A549 (cell line): ENCODE measurements around the gene LATS2. TPM values are rescaled to one million over a fixed set of nuclear protein-coding genes. Genes with fewer than 3 reads are reported as not detected.
A peak's percentile ranks its signal among the peaks of the same experiment; 100 is the strongest.

Experiments
- ATAC-seq, 2 experiments: fragments of 200-7000 bp in 1 of 2; fragments of >200 bp in 1 of 2; cut with Nextera tagmentation in 1 of 2; cut with Tn5 transposase in 1 of 2; 3 replicates each; pipeline versions ENCODE4 v1.8.0 to v1.9.1; 2018 to 2020; ENCODE audit warnings: mild to moderate bottlenecking in 1 of 2, moderate library complexity in 1 of 2
- CTCF ChIA-PET: fragments of 300-600 bp; sonication (Branson Sonifier 250); formaldehyde crosslinking; extraction: SDS; loops from one replicate; lab custom pipeline; 2021; ENCODE audit warnings: antibody characterized with exemption, inconsistent platforms; lab: Yijun Ruan, JAX
- POLR2A ChIA-PET: fragments of 350-600 bp; formaldehyde crosslinking; extraction: SDS; loops from one replicate; lab custom pipeline; 2021; ENCODE audit warnings: antibody characterized with exemption, inconsistent platforms; lab: Yijun Ruan, JAX
- DNase-seq, 2 experiments: peaks; one replicate each; pipeline versions ENCODE4 v3.0.0 to v3.0.0-alpha.2; 2011 to 2016; ENCODE audit warnings: low read depth in 1 of 2, low spot score in 1 of 2
- FAIRE-seq: peaks from 2 replicates; lab custom pipeline; 2011; peaks lifted over from hg19 to GRCh38; lab: Jason Lieb, UNC
- H3K27ac ChIP-seq, 2 experiments: fragments of >200 bp; sonication (Bioruptor Twin); formaldehyde crosslinking; 3 replicates each; pipeline ENCODE4 v1.5.1; 2016 to 2017
- H3K4me1 ChIP-seq: fragments of >200 bp; sonication (Bioruptor Twin); formaldehyde crosslinking; 3 replicates; pipeline ENCODE4 v1.6.1; 2016
- H3K4me2 ChIP-seq: fragments of >200 bp; sonication (Bioruptor Twin); formaldehyde crosslinking; 3 replicates; pipeline ENCODE4 v1.6.1; 2016
- H3K4me3 ChIP-seq: fragments of >200 bp; sonication (Bioruptor Twin); formaldehyde crosslinking; 3 replicates; pipeline ENCODE4 v1.5.1; 2016
- H3K9me3 ChIP-seq: fragments of >200 bp; sonication (Bioruptor Twin); formaldehyde crosslinking; 3 replicates; pipeline ENCODE4 v1.6.1; 2016
- CHD2 ChIP-seq: fragments of 150-350 bp; IDR thresholded peaks from 2 replicates; pipeline ENCODE4 v1.6.1; 2014; ENCODE audit warnings: low read length; ENCODE audit not compliant: partially characterized antibody
- EHMT2 ChIP-seq: fragments of 200-600 bp; sonication (generic); IDR thresholded peaks from 2 replicates; pipeline ENCODE4 v1.6.1; 2016; ENCODE audit warnings: antibody characterized with exemption, low read depth, mild to moderate bottlenecking, moderate library complexity
- EP300 ChIP-seq, 2 experiments: fragments of >200 bp; sonication (Bioruptor Twin); formaldehyde crosslinking; IDR thresholded peaks; 2 replicates in 1 of 2; 3 replicates in 1 of 2; pipeline ENCODE4 v1.6.1; 2016 to 2017
- FOSL2 ChIP-seq, 2 experiments: fragments of 450-650 bp in 1 of 2; fragments of >200 bp in 1 of 2; sonication (Bioruptor Twin) in 1 of 2; formaldehyde crosslinking; IDR thresholded peaks; 2 replicates each; pipeline versions ENCODE4 v1.5.0 to v1.6.1; 2016 to 2020; ENCODE audit warnings: mild to moderate bottlenecking in 1 of 2, moderate library complexity in 1 of 2
- HEYL ChIP-seq: fragments of 250-450 bp; sonication (Bioruptor Pico); IDR thresholded peaks from 2 replicates; pipeline ENCODE4 v1.8.0; 2021; ENCODE audit warnings: mild to moderate bottlenecking, moderate library complexity
- HOXA7 ChIP-seq: fragments of 250-450 bp; sonication (Bioruptor Pico); IDR thresholded peaks from 2 replicates; pipeline ENCODE4 v1.5.0; 2020; ENCODE audit warnings: mild to moderate bottlenecking, moderate library complexity
- HOXB13 ChIP-seq: fragments of 250-450 bp; sonication (Bioruptor Pico); IDR thresholded peaks from 2 replicates; pipeline ENCODE4 v1.5.0; 2020; ENCODE audit warnings: low read depth, mild to moderate bottlenecking, moderate library complexity
- JUNB ChIP-seq: fragments of >200 bp; sonication (Bioruptor Twin); formaldehyde crosslinking; IDR thresholded peaks from 2 replicates; pipeline ENCODE4 v1.6.1; 2016
- KDM1A ChIP-seq: fragments of 200-600 bp; sonication (generic); IDR thresholded peaks from 2 replicates; pipeline ENCODE4 v1.6.1; 2016; ENCODE audit warnings: low read depth, mild to moderate bottlenecking
- KDM5A ChIP-seq: fragments of 200-600 bp; sonication (generic); IDR thresholded peaks from 2 replicates; pipeline ENCODE4 v1.6.1; 2016; ENCODE audit warnings: antibody characterized with exemption, mild to moderate bottlenecking
- MAFK ChIP-seq: fragments of 450-650 bp; IDR thresholded peaks from 2 replicates; pipeline ENCODE4 v1.6.1; 2014; ENCODE audit not compliant: partially characterized antibody
- MAZ ChIP-seq: fragments of 150-350 bp; IDR thresholded peaks from 2 replicates; pipeline ENCODE4 v1.6.1; 2014; ENCODE audit warnings: antibody characterized with exemption, low read depth, low read length, borderline replicate concordance
- MYC ChIP-seq: IDR thresholded peaks from 2 replicates; pipeline ENCODE4 v1.6.1; 2012; ENCODE audit warnings: mild to moderate bottlenecking, inconsistent platforms, low read length, improper control_type of control experiment, borderline replicate concordance
- NPAS2 ChIP-seq: fragments of 250-450 bp; sonication (Bioruptor Pico); IDR thresholded peaks from 2 replicates; pipeline ENCODE4 v1.8.0; 2022; ENCODE audit warnings: mild to moderate bottlenecking, moderate library complexity, borderline replicate concordance
- POLR2A ChIP-seq: IDR thresholded peaks from 2 replicates; pipeline ENCODE4 v1.6.1; 2012; ENCODE audit warnings: mild to moderate bottlenecking, low read length
- POLR2AphosphoS2 ChIP-seq: conservative IDR thresholded peaks from 2 replicates; pipeline ENCODE4 v1.6.1; 2012; ENCODE audit warnings: low read length, improper control_type of control experiment, inconsistent platforms
- RARB ChIP-seq: fragments of 250-450 bp; sonication (Bioruptor Pico); IDR thresholded peaks from 2 replicates; pipeline ENCODE4 v1.8.0; 2021; ENCODE audit warnings: mild to moderate bottlenecking, moderate library complexity
- RCOR1 ChIP-seq: fragments of 150-350 bp; IDR thresholded peaks from 2 replicates; pipeline ENCODE4 v1.6.1; 2014; ENCODE audit warnings: antibody characterized with exemption, low read length, low read depth
- TFCP2L1 ChIP-seq: fragments of 250-450 bp; sonication (Bioruptor Pico); IDR thresholded peaks from 2 replicates; pipeline ENCODE4 v1.5.0; 2021; ENCODE audit warnings: mild to moderate bottlenecking
- TP53 ChIP-seq: fragments of 250-450 bp; sonication (Bioruptor Pico); IDR thresholded peaks from 2 replicates; pipeline ENCODE4 v1.5.0; 2021; ENCODE audit warnings: mild to moderate bottlenecking, moderate library complexity
- ZC3H11A ChIP-seq: fragments of 450-650 bp; IDR thresholded peaks from 2 replicates; pipeline ENCODE4 v1.6.1; 2014; ENCODE audit warnings: antibody characterized with exemption, mild to moderate bottlenecking
- ZFP36 ChIP-seq: fragments of 450-650 bp; IDR thresholded peaks from 2 replicates; pipeline ENCODE4 v1.6.1; 2014; ENCODE audit warnings: borderline replicate concordance; ENCODE audit not compliant: partially characterized antibody
- ZSCAN20 ChIP-seq: fragments of 250-450 bp; sonication (Bioruptor Pico); IDR thresholded peaks from 2 replicates; pipeline ENCODE4 v1.8.0; 2022; ENCODE audit warnings: mild to moderate bottlenecking, moderate library complexity
- WGBS: methylation state at CpG from one replicate; pipeline ENCODE4 v1.1.6; 2017; ENCODE audit errors: missing lambda C conversion rate; 5-methylcytosine and 5-hydroxymethylcytosine counted together
- polyA plus RNA-seq, 4 experiments: library from polyadenylated mRNA; depleted of rRNA in 3 of 4; stranded (reverse); fragments of >200 nt; fragmentation: RNase III in 1 of 4; extraction: RNeasy Plus Mini Kit Qiagen cat#74134 plus additional on column Dnase treatment in 1 of 4; gene quantifications; 2 replicates in 3 of 4; 3 replicates in 1 of 4; pipeline ENCODE4 v1.2.3, GENCODE V29; 2011 to 2017
- TF ChIP-seq, protein P1 (sequence below): fragments of >200 bp; sonication (Bioruptor Twin); formaldehyde crosslinking; IDR thresholded peaks from 3 replicates; pipeline ENCODE4 v1.5.1; 2016
- TF ChIP-seq, protein P2 (sequence below): IDR thresholded peaks from 2 replicates; pipeline ENCODE4 v1.6.1; 2012; ENCODE audit warnings: low read depth, borderline replicate concordance
- TF ChIP-seq, protein P3 (sequence below): IDR thresholded peaks from 2 replicates; pipeline ENCODE4 v1.6.1; 2012

LATS2 gene
- polyA plus RNA-seq, 2 of the 4 experiments (the other 2 are of a cell fraction): 7.8 to 7.9 TPM

DNA sequence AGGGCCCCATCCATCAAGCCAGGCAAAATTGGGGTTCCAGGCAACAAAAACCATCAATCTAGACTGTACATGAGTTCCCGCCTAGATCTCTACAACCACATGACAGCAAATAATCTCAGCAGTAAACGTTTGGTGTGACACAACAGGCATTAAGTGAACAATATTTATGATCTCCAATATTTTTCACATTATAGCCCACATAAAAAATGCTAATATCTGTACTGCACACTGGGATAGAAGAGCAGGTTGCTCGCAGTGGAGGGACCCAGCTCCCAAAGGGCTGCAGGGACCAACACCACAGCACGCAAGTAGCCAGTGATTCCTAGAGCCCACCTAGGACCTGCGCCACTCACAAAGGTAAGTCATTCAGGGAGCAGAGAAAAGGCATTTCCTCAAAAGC is 25.9 kb downstream of the LATS2 start:
- CTCF ChIA-PET: no interaction called here
- Histone ChIP-seq H3K9me3 (no peaks in the 10 kb centered on the region), H3K27ac (no peak overlapping the region), H3K4me1 (peaks cover 30% of the 10 kb centered on the region), H3K4me3 (no peak overlapping the region), H3K4me2 (0 out of 3 replicates have a peak overlapping the region, but pooled peaks have one; percentile 14)
- DNase-seq (no peak), FAIRE-seq (no peak), ATAC-seq (no peak)
- POLR2A ChIA-PET: no interaction called here
- 56% methylated on average over 5 of the region's 5 CpGs for WGBS
- TF ChIP-seq RARB: no peak
- TF ChIP-seq FOSL2 (IDR thresholded peaks at IDR 0.05): no peak
- TF ChIP-seq FOSL2 (CRISPR knock-in tag; IDR thresholded peaks at IDR 0.05): no peak
- no peak for TF ChIP-seq KDM5A
- TF ChIP-seq KDM1A: no peak

DNA sequence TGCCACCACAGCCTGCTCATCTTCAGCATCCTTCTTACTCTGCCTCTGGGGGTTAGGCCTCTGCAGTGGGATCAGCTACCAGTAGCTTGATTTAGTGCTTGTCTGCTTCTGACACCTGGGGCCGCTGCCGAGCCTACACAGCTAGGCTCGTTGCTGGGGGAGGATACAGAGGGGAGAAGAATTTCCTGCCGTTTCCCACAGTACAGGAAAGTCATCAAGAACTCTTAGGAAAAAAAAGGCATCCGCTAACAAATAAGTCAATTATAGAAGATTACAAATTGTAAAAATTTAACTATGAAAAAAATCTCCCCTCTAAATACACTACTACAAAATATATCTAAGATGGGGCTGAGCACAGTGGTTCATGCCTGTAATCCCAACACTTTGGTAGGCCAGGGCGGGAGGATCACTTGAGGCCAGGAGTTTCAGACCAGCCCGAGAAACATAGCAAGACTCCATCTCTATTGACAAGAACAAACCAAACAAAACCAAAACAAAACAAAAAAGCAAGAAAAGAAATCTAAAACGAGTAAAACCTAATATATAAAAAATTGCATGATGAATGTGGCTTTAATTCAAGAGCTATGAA is 26.7 kb downstream of the LATS2 start:
- no peak for TF ChIP-seq CHD2
- TF ChIP-seq RARB: no peak
- TF ChIP-seq, protein P1, sequence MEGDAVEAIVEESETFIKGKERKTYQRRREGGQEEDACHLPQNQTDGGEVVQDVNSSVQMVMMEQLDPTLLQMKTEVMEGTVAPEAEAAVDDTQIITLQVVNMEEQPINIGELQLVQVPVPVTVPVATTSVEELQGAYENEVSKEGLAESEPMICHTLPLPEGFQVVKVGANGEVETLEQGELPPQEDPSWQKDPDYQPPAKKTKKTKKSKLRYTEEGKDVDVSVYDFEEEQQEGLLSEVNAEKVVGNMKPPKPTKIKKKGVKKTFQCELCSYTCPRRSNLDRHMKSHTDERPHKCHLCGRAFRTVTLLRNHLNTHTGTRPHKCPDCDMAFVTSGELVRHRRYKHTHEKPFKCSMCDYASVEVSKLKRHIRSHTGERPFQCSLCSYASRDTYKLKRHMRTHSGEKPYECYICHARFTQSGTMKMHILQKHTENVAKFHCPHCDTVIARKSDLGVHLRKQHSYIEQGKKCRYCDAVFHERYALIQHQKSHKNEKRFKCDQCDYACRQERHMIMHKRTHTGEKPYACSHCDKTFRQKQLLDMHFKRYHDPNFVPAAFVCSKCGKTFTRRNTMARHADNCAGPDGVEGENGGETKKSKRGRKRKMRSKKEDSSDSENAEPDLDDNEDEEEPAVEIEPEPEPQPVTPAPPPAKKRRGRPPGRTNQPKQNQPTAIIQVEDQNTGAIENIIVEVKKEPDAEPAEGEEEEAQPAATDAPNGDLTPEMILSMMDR: no peak
- no peak for TF ChIP-seq MAFK
- no peak for TF ChIP-seq POLR2AphosphoS2
- TF ChIP-seq HEYL: no peak
- no peak for TF ChIP-seq HOXB13 (CRISPR knock-in tag)
- no peak for TF ChIP-seq HOXA7 (CRISPR knock-in tag)
- TF ChIP-seq ZC3H11A: no peak
- TF ChIP-seq EP300 (IDR thresholded peaks at IDR 0.05): no peak
- TF ChIP-seq TP53 (CRISPR knock-in tag): no peak
- TF ChIP-seq ZSCAN20: no peak
- TF ChIP-seq MAZ: no peak
- no peak for TF ChIP-seq RCOR1
- TF ChIP-seq, protein P2, sequence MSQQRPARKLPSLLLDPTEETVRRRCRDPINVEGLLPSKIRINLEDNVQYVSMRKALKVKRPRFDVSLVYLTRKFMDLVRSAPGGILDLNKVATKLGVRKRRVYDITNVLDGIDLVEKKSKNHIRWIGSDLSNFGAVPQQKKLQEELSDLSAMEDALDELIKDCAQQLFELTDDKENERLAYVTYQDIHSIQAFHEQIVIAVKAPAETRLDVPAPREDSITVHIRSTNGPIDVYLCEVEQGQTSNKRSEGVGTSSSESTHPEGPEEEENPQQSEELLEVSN: no peak
- no peak for TF ChIP-seq EHMT2
- TF ChIP-seq, protein P3, sequence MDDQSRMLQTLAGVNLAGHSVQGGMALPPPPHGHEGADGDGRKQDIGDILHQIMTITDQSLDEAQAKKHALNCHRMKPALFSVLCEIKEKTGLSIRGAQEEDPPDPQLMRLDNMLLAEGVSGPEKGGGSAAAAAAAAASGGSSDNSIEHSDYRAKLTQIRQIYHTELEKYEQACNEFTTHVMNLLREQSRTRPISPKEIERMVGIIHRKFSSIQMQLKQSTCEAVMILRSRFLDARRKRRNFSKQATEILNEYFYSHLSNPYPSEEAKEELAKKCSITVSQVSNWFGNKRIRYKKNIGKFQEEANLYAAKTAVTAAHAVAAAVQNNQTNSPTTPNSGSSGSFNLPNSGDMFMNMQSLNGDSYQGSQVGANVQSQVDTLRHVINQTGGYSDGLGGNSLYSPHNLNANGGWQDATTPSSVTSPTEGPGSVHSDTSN: no peak
- H3K27ac ChIP-seq: peak overlapping the region; percentile 31 to 40; a peak in 2 of 6 replicates
- ATAC-seq (peak; percentile 33 to 54; a peak in 3 of 6 replicates), DNase-seq (no peak), FAIRE-seq (no peak)
- POLR2A ChIA-PET: no interaction called here
- H3K4me2 ChIP-seq: peak overlapping the region; percentile 22; the same call in 1 of the 3 replicates
- CTCF ChIA-PET: no interaction called here
- no peaks in the 10 kb centered on the region for H3K9me3 ChIP-seq
- peaks cover 30% of the 10 kb centered on the region for H3K4me1 ChIP-seq
- H3K4me3 ChIP-seq: no peak overlapping the region
- WGBS: 77% methylated on average over 8 of the region's 8 CpGs

DNA sequence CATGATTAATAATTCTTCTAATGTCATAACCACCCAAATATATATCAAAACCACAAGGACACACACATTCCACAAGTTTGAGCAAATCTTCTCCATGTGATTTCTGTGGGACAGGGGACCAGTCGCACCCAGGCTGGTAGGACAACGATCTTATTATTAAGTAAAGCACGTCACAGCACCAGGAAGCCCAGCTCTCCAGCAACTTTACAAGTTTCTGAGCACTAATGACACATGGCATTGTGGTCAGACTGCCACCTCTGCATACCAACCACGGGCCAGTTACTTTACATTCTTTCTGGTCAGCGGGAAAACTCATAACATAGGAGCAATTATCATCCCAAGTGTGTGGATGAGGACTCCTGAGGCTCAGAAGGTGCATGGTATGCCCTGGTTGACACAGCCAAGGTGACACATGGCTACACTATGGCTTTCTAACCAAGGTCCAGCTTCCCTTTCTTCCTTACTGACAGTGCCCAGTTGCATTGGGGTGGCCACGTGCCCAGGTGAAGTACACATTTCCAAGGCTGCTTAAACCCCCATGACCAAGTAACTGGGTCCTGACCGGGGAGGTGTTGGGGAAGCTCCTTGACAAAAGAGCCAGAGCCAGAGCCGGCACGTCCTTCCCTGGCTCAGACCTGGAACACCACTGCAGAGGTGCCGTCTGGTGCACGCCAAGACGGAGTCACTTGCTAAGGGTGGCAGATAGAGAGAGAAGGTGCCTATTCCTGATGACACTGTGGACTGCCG is 27.4 kb downstream of the LATS2 start:
- no peak for TF ChIP-seq NPAS2 (CRISPR knock-in tag)
- no peak for TF ChIP-seq MYC
- TF ChIP-seq JUNB: no peak
- TF ChIP-seq RCOR1: no peak
- no peak for TF ChIP-seq POLR2A
- TF ChIP-seq ZFP36: no peak
- TF ChIP-seq TFCP2L1 (CRISPR knock-in tag): no peak
- FAIRE-seq (no peak), DNase-seq (no peak), ATAC-seq (peak; percentile 32 to 35; a peak in 5 of 6 replicates)
- ChIA-PET CTCF (no interaction called here), POLR2A (no interaction called here)
- peaks cover 30% of the 10 kb centered on the region for H3K4me1 ChIP-seq
- peak overlapping the region; percentile 22; the same call in 2 of the 3 replicates for H3K4me2 ChIP-seq
- no peak overlapping the region for H3K4me3 ChIP-seq
- 84% methylated on average over 12 of the region's 13 CpGs for WGBS
- no peaks in the 10 kb centered on the region for H3K9me3 ChIP-seq
- H3K27ac ChIP-seq: peak overlapping the region; percentile 31 to 40; a peak in 2 of 6 replicates
